T-helper 22 cell (primary cell): ENCODE results near the gene OSGIN1.

ENCODE experiments used
- DNase-seq: peaks from one replicate; pipeline ENCODE4 v3.0.0-alpha.2; 2020; ENCODE audit warnings: low read depth

The OSGIN1 gene

DNA sequence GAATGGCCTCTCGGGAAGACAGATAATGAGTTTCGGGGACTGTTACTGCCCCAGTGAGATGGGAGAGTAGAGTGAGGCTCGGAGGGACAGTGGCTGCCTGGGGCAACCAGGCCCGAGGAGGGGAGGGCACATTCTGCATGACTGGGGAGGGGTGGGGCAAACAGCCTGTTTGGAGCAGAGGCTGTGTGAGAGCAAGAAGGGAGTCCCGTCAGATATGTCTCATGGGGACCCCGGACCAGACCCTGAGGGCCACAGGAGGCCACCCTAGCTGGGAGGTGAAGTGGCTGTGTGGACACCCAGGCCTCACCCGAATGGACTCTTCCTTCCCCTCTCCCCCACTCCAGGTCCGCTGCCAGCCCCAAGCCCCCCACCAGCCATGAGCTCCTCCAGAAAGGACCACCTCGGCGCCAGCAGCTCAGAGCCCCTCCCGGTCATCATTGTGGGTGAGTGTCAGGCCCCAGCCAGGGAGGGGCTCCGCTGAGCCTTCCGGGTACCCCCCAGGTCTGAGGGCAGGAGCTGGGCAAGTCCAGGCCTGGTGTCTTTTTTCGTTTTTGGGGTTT lies 4.3 kb downstream of the OSGIN1 start:
- DNase-seq = no peak

DNA sequence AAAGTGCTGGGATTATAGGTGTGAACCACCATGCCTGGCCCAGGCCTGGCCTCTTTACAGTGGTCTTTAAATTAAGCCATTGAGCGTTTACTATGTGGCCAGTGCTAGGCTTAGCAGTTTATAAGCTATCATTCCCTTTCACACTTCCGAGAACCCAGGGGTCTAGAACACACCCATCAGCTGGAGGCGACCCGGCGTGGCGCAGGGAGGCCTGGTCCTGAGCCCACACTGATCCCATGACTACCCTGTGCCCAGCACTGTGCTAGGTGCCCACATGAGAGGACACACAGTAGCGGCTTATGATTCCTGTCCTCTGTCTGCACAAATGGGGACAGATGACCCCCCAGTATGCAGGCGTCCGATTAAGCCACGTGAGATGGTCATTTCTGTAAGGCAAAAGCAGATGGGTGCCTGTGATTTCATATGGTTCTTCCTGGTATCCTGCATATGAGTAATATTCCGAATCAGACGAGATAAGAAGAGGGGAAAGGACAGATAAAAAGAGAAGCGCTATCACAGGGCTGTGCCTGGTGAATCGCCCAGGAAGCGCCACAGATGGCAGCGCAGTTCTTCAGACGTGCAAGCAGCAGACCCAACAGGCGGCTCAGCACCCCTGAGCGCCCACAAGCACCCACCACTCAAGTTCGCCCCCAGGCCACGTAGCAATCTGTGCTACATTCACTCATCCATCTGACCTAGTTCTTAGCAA lies 5.3 kb downstream of the OSGIN1 start:
- DNase-seq = no peak

DNA sequence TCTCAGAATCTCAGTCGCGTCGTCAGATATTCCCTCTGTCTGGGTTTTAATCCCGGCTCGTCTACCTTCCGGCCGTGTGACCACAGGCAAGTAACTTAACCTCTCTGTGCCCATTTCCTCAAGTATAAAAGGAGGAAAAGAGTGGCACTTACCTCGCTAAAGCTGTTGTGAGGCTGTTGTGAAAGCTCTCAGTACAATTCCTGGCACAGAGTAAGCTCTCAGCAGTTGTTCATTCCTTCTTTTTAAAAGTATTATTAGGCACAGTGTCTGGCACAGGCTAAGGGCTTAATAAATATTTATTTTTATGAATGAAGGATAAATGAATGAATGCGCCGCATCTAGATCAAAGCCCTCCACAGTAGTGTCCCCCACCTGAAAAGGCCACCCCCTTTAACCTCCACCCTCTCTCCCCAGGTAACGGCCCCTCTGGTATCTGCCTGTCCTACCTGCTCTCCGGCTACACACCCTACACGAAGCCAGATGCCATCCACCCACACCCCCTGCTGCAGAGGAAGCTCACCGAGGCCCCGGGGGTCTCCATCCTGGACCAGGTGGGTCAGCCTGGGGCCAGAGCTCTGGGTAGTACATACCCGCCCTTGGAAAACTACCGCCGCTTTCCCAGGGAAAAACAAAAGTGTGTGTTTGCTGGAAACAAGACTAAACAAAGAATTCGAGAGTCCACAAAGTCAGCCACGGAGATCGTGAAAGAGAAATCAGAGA lies 6.0 kb downstream of the OSGIN1 start:
- DNase-seq = no peak

DNA sequence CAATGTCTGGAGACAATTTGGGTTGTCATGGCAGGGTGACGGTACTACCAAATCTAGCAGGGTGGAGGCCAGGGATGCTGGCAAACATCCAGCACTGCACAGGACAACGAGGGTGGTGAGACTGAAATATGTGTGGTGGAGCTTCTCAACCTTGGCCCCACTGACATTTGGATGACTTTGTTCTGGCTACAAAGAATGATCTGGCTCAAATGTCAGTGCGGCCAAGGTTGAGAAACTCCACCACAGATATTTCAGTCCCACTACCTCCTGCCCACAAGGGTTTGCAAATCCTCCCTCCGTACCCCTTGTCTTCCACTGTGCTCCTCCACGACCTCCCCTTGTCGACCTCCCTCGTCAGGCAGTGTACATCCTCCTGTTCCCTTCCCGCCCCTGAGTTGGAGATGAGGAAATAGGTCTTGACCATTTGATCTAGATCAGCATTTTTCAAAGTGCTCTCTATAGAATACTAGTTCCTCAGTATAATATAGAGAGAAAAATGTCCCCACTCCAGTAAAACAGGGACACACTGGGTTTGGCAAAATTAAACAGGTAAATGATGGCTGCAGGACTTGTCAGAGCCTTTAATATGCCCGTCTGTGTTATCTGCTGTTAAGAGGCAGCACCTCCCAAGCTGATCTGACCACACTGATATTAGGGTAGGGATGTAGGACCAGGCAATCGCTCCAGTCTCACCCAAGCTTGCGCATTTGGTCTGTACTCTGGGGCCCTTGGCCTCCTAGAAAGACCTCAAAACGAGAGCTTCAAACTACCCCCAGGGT lies 6.8 kb downstream of the OSGIN1 start:
- no peak for DNase-seq

DNA sequence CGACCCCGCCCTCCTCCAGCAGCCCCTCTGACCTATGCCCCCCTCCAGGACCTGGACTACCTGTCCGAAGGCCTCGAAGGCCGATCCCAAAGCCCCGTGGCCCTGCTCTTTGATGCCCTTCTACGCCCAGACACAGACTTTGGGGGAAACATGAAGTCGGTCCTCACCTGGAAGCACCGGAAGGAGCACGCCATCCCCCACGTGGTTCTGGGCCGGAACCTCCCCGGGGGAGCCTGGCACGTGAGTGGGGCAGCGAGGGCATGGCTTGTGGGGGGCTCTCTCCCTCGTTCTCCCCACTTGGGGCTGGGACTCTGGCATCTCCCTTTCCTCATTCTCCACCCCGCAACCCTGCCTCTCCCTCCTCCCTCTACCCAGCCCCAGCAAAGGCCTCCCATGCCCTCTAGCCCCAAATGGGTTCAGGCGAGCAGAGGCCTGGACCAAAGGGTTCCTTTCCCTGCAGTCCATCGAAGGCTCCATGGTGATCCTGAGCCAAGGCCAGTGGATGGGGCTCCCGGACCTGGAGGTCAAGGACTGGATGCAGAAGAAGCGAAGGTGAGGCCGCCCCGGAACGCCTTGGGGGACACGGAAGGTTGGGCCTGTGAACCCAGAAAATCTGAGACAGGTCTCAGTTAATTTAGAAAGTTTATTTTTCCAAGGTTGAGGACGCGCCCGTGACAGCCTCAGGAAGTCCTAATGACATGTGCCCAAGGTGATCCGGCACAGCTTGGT lies 7.6 kb downstream of the OSGIN1 start:
- DNase-seq = no peak

DNA sequence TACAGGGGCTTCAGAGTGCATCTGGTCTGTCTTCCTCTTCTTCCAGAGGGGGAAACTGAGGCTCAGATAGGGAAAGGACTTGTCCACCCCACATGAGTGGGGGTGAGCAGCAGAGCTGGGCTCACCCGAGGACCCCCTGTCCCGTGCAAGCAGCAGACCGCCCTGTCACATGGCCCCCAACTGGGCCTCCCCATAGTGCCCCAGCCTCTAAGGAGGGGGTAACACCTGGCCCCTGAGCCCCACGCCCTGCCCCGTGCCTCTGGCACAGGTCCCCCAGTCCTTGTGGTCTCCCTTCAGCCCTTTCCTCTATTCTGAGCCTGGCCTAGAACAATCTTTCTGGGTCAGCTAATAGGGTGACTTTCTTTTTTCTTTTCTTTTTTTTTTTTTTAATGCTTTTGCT lies 8.6 kb downstream of the OSGIN1 start:
- DNase-seq = no peak

DNA sequence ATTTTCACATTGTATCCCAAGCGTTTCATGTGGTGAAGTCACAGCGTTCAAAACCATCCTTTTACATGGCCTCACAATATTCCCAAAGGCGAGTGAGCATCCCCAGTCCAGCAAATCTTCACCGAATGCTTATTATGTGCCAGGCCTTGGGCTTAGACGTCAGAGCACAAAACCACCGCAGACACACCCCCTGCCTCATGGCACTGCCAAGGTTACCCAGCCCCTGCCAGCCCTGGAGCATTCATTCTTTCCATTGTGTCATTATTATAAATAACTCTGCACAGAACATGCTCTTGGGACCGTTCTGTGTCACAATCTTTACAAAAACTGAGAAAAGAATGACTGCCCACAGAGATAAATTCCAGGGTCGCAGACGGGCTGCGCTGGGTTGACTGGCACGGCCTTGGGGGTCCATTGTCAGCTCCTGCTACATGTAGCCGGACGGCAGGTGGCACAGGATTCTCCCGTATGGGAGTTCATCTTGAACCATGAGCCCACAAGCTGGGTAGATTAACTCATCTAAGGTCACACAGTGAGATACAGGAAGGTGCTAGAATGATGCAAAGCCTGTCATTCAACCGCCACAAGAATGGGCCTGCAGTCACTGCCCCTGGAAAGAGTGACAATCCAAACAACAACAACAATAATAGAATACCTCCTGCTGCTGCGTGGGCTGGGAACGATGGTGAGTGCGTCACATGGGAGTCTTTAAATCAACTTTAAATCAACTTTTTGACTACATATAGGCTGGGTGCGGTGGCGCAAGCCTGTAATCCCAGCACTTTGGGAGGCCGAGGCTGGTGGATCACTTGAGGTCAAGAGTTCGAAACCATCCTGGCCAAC lies 10.5 kb downstream of the OSGIN1 start:
- no peak for DNase-seq

DNA sequence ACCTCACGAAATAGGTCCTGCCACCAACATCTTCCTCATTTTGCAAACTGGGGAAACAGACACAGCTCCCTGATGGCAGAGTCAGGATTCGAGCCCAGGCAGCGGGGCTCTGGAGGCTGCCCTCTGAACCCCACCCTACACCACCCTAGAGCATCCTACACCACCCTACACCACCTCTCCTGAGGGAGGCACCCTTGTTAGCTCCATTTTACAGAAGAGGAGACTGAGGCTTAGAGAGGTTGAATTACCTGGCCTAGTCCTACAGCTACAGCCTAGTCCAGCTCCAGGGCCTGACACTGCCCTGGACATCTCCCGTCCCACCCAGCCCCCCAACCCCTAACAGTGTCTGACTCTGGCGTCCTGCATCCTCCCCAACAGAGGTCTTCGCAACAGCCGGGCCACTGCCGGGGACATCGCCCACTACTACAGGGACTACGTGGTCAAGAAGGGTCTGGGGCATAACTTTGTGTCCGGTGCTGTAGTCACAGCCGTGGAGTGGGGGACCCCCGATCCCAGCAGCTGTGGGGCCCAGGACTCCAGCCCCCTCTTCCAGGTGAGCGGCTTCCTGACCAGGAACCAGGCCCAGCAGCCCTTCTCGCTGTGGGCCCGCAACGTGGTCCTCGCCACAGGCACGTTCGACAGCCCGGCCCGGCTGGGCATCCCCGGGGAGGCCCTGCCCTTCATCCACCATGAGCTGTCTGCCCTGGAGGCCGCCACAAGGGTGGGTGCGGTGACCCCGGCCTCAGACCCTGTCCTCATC lies 11.8 kb downstream of the OSGIN1 start:
- DNase-seq = no peak

DNA sequence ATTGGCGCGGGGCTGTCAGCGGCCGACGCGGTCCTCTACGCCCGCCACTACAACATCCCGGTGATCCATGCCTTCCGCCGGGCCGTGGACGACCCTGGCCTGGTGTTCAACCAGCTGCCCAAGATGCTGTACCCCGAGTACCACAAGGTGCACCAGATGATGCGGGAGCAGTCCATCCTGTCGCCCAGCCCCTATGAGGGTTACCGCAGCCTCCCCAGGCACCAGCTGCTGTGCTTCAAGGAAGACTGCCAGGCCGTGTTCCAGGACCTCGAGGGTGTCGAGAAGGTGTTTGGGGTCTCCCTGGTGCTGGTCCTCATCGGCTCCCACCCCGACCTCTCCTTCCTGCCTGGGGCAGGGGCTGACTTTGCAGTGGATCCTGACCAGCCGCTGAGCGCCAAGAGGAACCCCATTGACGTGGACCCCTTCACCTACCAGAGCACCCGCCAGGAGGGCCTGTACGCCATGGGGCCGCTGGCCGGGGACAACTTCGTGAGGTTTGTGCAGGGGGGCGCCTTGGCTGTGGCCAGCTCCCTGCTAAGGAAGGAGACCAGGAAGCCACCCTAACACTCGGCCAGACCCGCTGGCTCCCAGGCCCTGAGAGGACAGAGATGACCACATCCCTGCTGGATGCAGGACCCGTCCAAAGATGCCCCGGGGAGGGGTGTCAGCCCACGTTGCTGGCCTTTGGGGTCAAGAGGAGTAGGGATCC lies 12.6 kb downstream of the OSGIN1 start:
- no peak for DNase-seq

DNA sequence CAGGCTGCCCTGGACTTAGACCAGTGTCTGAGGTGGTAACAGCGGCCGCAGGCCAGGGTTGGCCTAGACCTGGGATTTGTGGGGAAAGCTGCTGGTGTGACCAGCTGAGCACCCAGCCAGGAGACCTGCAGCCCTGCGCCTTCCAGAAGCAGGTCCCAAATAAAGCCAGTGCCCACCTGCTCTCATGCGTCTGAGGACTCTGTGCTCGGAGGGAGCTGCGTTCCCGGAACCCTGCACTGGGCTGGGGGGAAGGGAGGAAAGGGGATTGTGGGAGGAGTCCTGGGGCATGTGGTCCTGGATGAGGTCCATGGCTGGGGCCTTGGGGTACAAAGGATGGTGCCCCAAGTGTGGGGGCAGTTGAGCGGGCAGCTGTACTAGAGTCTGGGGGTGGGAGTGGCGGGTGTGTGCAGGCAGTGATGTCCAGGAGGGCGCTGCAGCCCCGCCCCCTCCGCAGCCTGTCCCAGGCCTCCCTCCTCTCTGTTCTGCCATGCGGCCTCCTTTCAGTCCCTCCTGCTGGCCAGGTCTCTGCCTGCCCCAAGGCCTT lies 13.2 kb downstream of the OSGIN1 start:
- DNase-seq = no peak

DNA sequence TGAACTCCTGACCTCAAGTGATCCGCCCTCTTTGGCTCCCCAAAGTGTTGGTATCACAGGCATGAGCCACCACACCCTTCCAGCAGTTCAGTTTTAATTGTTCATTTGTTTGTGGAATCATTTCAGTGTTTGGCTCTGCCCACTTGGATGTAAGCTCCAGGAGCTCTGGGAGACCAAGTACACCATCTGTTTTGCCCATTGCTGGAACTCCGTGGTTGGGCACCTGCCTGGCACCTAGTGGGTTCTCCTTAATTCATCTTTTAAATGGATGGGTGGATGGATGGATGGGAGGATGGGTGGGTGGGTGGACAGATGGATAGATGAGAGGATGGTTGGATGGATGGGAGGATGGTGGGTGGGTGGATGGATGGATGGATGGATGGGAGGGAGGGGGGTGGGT lies 14.1 kb downstream of the OSGIN1 start:
- no peak for DNase-seq

DNA sequence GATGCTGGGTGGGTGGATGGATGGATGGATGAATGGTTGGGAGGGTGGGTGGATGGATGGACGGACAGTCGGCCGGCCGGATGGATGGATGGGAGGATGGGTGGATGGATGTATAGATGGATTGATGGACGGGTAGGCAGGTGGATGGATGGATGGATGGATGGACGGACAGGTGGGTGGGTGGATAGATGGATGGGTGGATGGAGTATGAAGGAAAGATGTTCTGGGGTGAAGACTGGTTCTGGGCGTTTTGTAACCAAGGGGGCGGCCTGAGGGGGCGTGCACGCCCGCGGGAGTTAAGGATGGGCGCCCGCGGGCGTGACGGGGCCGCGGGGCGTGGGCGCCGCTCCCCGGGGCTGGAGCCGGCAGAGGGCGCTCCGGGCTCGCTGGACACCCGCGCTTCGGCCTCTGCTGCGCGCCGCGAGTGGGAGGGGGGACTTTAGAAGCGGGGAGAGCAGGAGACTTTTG lies 14.8 kb downstream of the OSGIN1 start, which contains the start of gene NECAB2:
Gene NECAB2, plus strand, starts transcription at position 407 of the 468 bp plus-strand sequence. CDS start 405 bp downstream, outside the sequence.
- DNase-seq = no peak

DNA sequence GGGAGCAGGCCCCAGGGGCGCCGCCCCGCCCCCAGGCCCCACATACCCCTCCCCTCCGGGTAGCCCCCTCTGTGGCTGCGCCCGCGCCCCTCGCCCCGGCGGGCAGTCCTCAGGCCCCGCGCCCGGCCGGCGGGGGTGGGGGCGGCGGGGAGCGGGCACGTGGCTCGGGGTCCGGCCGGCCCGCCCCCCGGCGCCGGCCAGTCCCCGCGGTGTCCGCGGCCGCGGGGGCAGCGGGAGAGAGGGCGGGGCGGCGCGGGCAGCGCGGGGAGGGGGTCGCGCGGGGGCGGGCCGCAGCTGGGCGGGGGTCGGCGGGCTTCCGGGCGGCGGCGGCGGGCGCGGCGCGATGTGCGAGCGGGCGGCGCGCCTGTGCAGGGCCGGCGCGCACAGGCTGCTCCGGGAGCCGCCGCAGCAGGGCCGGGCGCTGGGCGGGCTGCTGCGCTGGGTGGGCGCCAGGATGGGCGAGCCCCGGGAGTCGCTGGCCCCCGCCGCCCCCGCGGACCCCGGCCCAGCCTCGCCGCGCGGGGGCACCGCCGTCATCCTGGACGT lies 15.3 kb downstream of the OSGIN1 start:
- no peak for DNase-seq

DNA sequence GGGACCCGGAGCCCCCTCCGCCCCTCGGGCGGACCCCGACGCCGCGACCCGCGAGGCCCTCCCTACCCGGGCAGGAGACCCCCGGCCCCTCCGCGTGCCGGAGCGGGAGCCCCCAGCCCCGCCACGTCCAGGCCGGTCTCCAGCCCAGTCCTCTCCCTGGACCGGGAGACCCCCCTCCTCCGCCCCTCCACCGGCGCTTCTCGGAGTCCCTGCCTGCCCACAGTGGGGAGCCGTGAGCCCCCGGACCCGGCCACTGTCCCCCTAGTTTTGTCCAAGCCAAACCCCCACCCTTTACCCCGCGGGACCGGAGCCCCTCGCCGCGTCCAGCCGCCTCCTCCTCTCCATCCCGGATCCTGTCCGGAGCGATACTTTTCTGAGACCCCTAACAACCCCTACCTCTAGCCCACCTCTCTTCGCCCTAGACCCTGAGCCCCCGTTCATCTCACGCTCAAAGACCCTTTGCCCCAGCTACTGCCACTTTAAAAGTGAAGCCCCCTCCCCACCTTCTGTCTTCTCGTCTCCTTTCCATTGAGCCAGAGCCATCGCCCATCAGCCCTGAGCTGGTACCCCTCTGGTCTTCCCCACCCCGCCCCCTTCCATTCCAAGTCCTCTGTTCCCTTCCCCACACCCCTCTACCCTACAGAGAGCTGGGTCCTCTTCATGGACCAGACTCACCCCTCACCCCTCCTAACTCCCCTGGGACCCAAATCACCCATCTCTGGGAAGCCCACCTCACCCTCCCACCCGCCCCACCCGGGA lies 16.0 kb downstream of the OSGIN1 start:
- DNase-seq = no peak

DNA sequence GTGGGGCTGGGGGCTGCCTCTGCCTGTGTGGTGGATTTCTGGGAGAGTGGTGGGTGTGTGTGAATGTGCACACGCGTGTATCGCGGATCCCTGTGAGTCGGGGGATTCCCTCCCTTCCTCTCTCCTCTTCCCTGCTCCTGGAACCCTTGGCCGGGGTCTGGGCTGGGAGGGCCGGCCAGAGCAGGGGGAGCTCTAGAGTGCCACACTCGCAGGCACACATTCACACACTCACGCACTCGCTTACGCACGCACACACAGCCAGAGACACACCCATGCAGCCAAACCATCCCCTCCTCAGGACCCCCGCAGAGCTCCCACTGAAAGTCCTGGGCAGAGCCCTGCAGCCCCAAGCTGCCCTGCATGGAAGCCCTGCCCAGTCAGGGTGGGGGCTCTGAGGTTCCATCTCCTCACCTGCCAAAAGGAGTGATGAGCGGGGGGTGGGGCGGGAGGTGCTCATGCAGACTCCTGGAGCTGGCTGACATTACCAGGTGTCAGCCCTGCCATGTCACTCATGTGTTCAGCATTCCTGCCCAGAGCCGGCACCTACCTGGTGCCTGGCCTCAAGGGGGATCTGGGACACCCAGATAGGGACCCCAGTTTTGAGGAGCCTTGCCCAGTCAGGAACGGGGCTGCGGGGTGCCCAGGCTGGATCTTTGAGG lies 16.9 kb downstream of the OSGIN1 start:
- no peak for DNase-seq

DNA sequence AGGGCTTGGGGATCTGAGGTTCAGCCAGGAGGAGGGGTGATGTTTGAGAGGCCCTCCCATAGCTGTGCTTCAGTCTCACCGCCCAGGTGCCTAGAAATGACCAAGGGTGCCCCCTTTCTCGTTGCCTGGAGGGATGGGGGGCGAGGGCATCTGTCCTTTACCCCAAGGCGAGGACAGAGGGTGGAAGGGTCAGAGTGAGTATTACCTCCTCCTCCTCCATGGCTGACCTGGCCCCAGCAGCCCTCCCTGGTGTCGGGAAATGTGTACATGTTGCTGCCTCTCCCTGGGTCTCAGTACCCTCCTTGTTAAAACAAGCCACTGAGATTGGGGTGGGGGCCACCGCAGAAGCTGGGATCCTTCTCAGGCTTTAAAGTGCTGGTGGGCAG lies 17.4 kb downstream of the OSGIN1 start:
- no peak for DNase-seq
